ENCODE results near the gene PLLP. TPM values are rescaled to one million over a fixed set of nuclear protein-coding genes. Genes with fewer than 3 reads are reported as not detected.

Gene PLLP
- total and polyA plus RNA-seq, 7 donors, result 0.99 to 10.2 (median 4.2) TPM

DNA sequence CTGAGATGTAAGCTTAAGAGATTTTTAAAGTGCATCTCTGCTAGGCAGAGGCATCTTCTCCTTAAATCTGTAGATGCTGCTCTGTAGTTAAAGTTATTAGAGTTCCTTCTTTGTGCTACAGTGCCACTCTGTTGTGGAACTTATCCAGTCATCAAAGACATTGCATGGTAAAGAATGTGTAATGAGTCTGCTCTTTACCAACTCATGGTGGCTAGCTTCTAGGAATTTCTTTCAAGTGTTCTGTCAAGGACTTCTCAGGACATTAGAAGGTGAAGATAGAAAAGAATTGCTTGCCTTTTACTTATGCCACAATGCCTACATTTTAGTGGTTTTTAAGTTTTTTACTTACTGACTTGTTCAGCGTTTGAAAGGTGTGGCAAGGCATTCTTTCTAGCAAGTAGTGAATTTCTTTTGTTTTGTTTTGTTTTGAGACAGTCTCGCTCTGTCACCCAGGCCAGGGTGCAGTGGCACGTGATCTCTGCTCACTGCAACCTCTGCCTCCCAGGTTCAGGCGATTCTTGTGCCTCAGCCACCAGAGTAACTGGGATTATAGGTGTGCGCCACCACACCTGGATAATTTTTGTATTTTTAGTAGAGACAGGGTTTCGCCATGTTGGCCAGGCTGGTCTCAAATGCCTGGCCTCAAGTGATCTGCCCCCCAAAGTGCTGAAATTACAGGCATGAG is 59.7 kb downstream of the PLLP start:
- WGBS, 2 donors, result 96% methylated on average over 6 of the region's 6 CpGs
- TF ChIP-seq EP300 (IDR thresholded peaks at IDR 0.05), result no peak
- TF ChIP-seq, protein P1, sequence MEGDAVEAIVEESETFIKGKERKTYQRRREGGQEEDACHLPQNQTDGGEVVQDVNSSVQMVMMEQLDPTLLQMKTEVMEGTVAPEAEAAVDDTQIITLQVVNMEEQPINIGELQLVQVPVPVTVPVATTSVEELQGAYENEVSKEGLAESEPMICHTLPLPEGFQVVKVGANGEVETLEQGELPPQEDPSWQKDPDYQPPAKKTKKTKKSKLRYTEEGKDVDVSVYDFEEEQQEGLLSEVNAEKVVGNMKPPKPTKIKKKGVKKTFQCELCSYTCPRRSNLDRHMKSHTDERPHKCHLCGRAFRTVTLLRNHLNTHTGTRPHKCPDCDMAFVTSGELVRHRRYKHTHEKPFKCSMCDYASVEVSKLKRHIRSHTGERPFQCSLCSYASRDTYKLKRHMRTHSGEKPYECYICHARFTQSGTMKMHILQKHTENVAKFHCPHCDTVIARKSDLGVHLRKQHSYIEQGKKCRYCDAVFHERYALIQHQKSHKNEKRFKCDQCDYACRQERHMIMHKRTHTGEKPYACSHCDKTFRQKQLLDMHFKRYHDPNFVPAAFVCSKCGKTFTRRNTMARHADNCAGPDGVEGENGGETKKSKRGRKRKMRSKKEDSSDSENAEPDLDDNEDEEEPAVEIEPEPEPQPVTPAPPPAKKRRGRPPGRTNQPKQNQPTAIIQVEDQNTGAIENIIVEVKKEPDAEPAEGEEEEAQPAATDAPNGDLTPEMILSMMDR (IDR thresholded peaks at IDR 0.05), result no peak
- no peak for TF ChIP-seq POLR2AphosphoS5 (IDR thresholded peaks at IDR 0.05)
- no peak for TF ChIP-seq POLR2A (IDR thresholded peaks at IDR 0.05)
- H3K4me3 ChIP-seq, result no peak overlapping the region
- H3K4me1 ChIP-seq, result no peaks in the 10 kb centered on the region
- intact Hi-C loops (cut with DNase I), result no loop called here
- H3K27me3 ChIP-seq, result no peaks in the 10 kb centered on the region
- no peak for DNase-seq
- H3K9me3 ChIP-seq, result no peaks in the 10 kb centered on the region
- no peak overlapping the region for H3K27ac ChIP-seq
- H3K36me3 ChIP-seq, result peaks cover 6 to 95% (median 53%) of the 10 kb centered on the region in 4 donors

DNA sequence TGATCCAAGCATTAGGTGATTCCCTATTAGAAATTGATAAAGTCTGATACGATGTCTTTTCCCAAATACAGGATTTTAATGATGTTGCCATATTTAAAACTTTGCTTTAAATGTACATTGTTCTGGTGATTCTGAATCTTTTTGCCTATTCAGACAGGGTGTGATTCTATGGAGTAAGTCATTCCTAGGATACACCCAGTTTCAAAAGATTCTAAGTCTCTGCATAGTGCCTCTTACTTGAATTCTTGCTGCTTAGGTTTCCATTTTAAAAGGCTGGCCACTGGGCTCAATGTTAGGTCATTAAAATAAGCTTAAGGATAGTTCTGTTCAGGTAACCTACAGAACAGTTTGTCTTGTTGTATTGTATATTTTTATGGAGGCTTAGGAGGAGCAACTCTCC is 61.4 kb downstream of the PLLP start:
- Histone ChIP-seq H3K36me3 (peaks cover 9 to 94% (median 55%) of the 10 kb centered on the region in 4 donors), H3K27me3 (no peaks in the 10 kb centered on the region), H3K9me3 (no peaks in the 10 kb centered on the region), H3K27ac (no peak overlapping the region), H3K4me1 (no peaks in the 10 kb centered on the region), H3K4me3 (no peak overlapping the region)
- DNase-seq, result no peak
- TF ChIP-seq POLR2AphosphoS5 (IDR thresholded peaks at IDR 0.05), result no peak
- no peak for TF ChIP-seq POLR2A (IDR thresholded peaks at IDR 0.05)
- no peak for TF ChIP-seq EP300 (IDR thresholded peaks at IDR 0.05)
- TF ChIP-seq, protein P1 (IDR thresholded peaks at IDR 0.05), result no peak
- WGBS, 2 donors, result 96 to 97% methylated on average over 1 of the region's 1 CpG
- intact Hi-C loops (cut with DNase I), result no loop called here

DNA sequence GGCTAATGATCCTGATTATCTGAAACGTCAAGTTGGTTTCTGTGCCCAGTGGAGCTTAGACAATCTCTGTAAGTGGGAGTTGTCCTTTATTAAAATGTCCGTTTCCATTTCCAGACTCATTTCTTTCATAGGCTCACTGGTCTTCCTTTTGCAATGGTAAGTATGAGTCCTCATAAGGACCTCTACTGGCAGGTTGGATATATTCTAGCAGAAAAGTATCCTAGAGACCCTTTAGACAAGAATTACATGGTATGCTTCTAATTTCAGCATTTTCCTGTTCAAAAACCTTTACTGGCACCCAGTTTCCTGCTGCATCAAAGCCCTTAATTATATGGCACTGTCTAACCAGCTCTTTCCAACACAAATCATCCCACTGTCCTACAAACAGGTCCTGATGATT is 67.5 kb downstream of the PLLP start:
- no peaks in the 10 kb centered on the region for H3K27me3 ChIP-seq
- H3K9me3 ChIP-seq, result peaks cover 0 to 8% (median 4%) of the 10 kb centered on the region in 4 donors
- no peak overlapping the region for H3K27ac ChIP-seq
- no peak overlapping the region for H3K4me3 ChIP-seq
- intact Hi-C loops (cut with DNase I), result no loop called here
- no peak for DNase-seq
- TF ChIP-seq EP300 (IDR thresholded peaks at IDR 0.05) (no peak), POLR2A (IDR thresholded peaks at IDR 0.05) (no peak), POLR2AphosphoS5 (IDR thresholded peaks at IDR 0.05) (no peak)
- TF ChIP-seq, protein P1 (IDR thresholded peaks at IDR 0.05), result no peak
- peaks cover 32 to 94% (median 74%) of the 10 kb centered on the region in 4 donors for H3K36me3 ChIP-seq
- no peaks in the 10 kb centered on the region for H3K4me1 ChIP-seq
- 92 to 95% methylated on average over 2 of the region's 2 CpGs for WGBS, 2 donors

DNA sequence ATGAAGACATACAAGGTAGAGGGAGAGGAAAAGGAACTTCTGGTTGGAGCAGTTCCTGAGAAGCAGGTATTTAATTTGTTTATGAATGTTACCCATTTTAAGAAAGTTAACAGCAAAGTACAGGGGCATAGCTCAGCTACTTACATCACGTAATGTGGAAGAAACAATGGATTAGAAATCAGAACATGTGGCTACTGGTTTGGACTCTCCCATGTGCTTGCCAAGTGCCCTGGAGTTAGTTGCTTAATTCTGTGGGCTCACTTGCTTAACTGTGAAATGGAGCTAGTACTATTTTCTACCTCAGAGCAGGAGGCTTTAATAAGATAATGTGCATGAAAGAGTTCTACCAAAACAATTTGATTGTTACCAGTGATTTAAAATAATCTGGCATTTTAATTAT is 71.0 kb downstream of the PLLP start:
- Histone ChIP-seq H3K4me1 (no peaks in the 10 kb centered on the region), H3K9me3 (peaks cover 0 to 8% (median 4%) of the 10 kb centered on the region in 4 donors), H3K4me3 (no peak overlapping the region), H3K27ac (no peak overlapping the region), H3K36me3 (peaks cover 30 to 100% (median 66%) of the 10 kb centered on the region in 4 donors), H3K27me3 (no peaks in the 10 kb centered on the region)
- 94 to 97% methylated on average over 1 of the region's 1 CpG for WGBS, 2 donors
- intact Hi-C loops (cut with DNase I), result no loop called here
- no peak for DNase-seq
- TF ChIP-seq EP300 (IDR thresholded peaks at IDR 0.05) (no peak), POLR2A (IDR thresholded peaks at IDR 0.05) (no peak), POLR2AphosphoS5 (IDR thresholded peaks at IDR 0.05) (no peak)
- TF ChIP-seq, protein P1 (IDR thresholded peaks at IDR 0.05), result no peak

All from sigmoid colon (tissue), 7 donors.